A673 (cell line): ENCODE results near the gene GPATCH2. TPM values are rescaled to one million over a fixed set of nuclear protein-coding genes. Genes with fewer than 3 reads are reported as not detected.

Experiments
- BruUV-seq: library from RNA; stranded (reverse); fragments of 400-500 nt; replicated peaks from 2 replicates; lab custom pipeline; 2021; lab: Mats Ljungman, UMichigan
- CTCF ChIA-PET: fragments of 300-600 bp; sonication (Branson Sonifier 250); formaldehyde crosslinking; loops from one replicate; lab custom pipeline; 2022; ENCODE audit warnings: antibody characterized with exemption; lab: Charles Lee
- POLR2A ChIA-PET: fragments of 300-600 bp; sonication (Branson Sonifier 250); formaldehyde crosslinking; loops from one replicate; lab custom pipeline; 2022; ENCODE audit warnings: antibody characterized with exemption; ENCODE audit not compliant: low non-redundant PET; lab: Charles Lee
- DNase-seq: peaks from one replicate; pipeline ENCODE4 v3.0.0-alpha.2; 2015; ENCODE audit warnings: low spot score
- H3K27ac ChIP-seq: fragments of 200-600 bp; sonication (generic); 2 replicates; pipeline ENCODE4 v1.5.1; 2016; ENCODE audit warnings: mixed run types, low read depth, mild to moderate bottlenecking, mixed read lengths, antibody characterized with exemption, low read length; ENCODE audit not compliant: poor library complexity, severe bottlenecking
- H3K27me3 ChIP-seq: fragments of 200-600 bp; sonication (generic); replicated peaks from 2 replicates; pipeline ENCODE4 v1.6.1; 2017; ENCODE audit warnings: mixed run types, low read depth, mild to moderate bottlenecking, mixed read lengths, antibody characterized with exemption, low read length; ENCODE audit not compliant: insufficient read depth, poor library complexity
- H3K36me3 ChIP-seq: fragments of 200-600 bp; sonication (generic); 2 replicates; pipeline ENCODE4 v1.6.1; 2016; ENCODE audit warnings: mixed run types, mild to moderate bottlenecking, mixed read lengths, antibody characterized with exemption, low read length; ENCODE audit not compliant: insufficient read depth, poor library complexity, severe bottlenecking
- H3K4me1 ChIP-seq: fragments of 200-600 bp; sonication (generic); 2 replicates; pipeline ENCODE4 v1.6.1; 2017; ENCODE audit warnings: mixed run types, mild to moderate bottlenecking, mixed read lengths, antibody characterized with exemption, low read length; ENCODE audit not compliant: insufficient read depth, poor library complexity, severe bottlenecking
- H3K4me3 ChIP-seq: fragments of 200-600 bp; sonication (generic); 2 replicates; pipeline ENCODE4 v1.5.1; 2016; ENCODE audit warnings: low read depth, mixed run types, mild to moderate bottlenecking, mixed read lengths, low read length; ENCODE audit not compliant: poor library complexity, severe bottlenecking
- H3K9me3 ChIP-seq: fragments of 200-600 bp; sonication (generic); 2 replicates; pipeline ENCODE4 v1.6.1; 2016; ENCODE audit warnings: mixed run types, low read depth, mild to moderate bottlenecking, mixed read lengths, antibody characterized with exemption, low read length; ENCODE audit not compliant: poor library complexity, severe bottlenecking
- EZH2 ChIP-seq: fragments of 200-600 bp; sonication (generic); IDR thresholded peaks from 2 replicates; pipeline ENCODE4 v1.6.1; 2017; ENCODE audit warnings: borderline replicate concordance, low read depth, mild to moderate bottlenecking, mixed read lengths, antibody characterized with exemption, low read length; ENCODE audit not compliant: poor library complexity, severe bottlenecking
- intact Hi-C: fragments of 100-400 bp; cut with micrococcal nuclease; formaldehyde crosslinking; loops from one replicate; pipeline ENCODE4 v1.10.0; 2022; ENCODE audit not compliant: unreplicated experiment
- total RNA-seq: library from RNA; stranded (reverse); gene quantifications from 2 replicates; pipeline ENCODE4 v1.2.3, GENCODE V29; 2021
- TF ChIP-seq, protein P1 (sequence below): fragments of 300-800, 200-600 bp; sonication (generic); conservative IDR thresholded peaks from 2 replicates; pipeline ENCODE4 v1.5.1; 2017; ENCODE audit warnings: low read depth, mild to moderate bottlenecking, antibody characterized with exemption, low read length, moderate library complexity, mixed read lengths

Gene GPATCH2
- total RNA-seq, 1 experiment from 2014 or later: 15.3 TPM

DNA sequence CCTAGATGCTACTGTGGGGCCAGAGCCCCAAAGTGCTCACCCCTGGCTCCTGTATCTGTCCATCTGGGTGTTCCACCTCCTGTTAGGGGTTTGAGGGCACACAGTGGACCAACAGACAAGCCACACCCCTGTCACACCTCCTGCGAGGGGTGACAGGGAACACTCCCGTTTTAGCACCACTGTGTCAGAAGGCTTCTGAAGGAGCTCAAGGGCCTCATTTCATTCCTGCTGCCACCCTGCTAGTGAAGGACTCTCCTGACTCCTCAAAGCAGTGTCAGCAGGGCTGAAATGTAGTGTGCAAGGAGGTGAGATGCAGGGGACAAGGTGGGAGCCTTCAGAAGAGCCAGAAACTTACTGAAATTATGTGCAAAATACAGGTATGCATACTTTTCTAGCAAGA, 174.6 kb downstream of the GPATCH2 start:
- Histone ChIP-seq H3K9me3 (no peaks in the 10 kb centered on the region), H3K27me3 (no peaks in the 10 kb centered on the region), H3K27ac (no peak overlapping the region), H3K4me1 (no peaks in the 10 kb centered on the region), H3K36me3 (no peaks in the 10 kb centered on the region), H3K4me3 (no peak overlapping the region)
- POLR2A ChIA-PET: no interaction called here
- TF ChIP-seq, protein P1, sequence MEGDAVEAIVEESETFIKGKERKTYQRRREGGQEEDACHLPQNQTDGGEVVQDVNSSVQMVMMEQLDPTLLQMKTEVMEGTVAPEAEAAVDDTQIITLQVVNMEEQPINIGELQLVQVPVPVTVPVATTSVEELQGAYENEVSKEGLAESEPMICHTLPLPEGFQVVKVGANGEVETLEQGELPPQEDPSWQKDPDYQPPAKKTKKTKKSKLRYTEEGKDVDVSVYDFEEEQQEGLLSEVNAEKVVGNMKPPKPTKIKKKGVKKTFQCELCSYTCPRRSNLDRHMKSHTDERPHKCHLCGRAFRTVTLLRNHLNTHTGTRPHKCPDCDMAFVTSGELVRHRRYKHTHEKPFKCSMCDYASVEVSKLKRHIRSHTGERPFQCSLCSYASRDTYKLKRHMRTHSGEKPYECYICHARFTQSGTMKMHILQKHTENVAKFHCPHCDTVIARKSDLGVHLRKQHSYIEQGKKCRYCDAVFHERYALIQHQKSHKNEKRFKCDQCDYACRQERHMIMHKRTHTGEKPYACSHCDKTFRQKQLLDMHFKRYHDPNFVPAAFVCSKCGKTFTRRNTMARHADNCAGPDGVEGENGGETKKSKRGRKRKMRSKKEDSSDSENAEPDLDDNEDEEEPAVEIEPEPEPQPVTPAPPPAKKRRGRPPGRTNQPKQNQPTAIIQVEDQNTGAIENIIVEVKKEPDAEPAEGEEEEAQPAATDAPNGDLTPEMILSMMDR: no peak
- no peak for TF ChIP-seq EZH2
- DNase-seq: no peak
- CTCF ChIA-PET: no interaction called here
- BruUV-seq: no TSS peak
- intact Hi-C loops: no loop called here

DNA sequence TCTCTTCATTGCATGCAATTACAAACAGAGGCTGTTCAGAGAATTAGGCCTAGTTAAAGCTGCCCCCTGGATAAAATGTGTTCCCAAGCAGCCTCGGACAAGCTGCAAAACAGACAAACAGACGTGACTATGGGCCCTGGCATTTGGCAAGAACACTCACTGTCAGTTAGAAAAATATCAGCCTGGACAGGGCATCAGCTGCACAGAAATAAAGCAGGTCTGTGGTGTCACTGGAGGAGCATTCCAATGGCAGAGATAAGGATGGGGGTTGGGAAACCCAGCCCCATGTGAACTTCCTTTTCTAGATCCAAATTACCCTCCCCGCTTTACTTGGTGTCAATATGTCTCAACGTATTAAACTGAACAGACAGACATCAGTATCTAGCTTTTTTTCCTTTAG, 177.1 kb downstream of the GPATCH2 start:
- no peaks in the 10 kb centered on the region for H3K4me1 ChIP-seq
- H3K27ac ChIP-seq: no peak overlapping the region
- ChIA-PET POLR2A (no interaction called here), CTCF (no interaction called here)
- no peaks in the 10 kb centered on the region for H3K36me3 ChIP-seq
- TF ChIP-seq EZH2: no peak
- TF ChIP-seq, protein P1: no peak
- intact Hi-C loops: loop anchor here (2.0 kb wide), 1 partner anchor 21 kb away; no protein-coding TSS in a partner anchor
- H3K9me3 ChIP-seq: no peaks in the 10 kb centered on the region
- H3K4me3 ChIP-seq: no peak overlapping the region
- no peak for DNase-seq
- no peaks in the 10 kb centered on the region for H3K27me3 ChIP-seq
- no TSS peak for BruUV-seq

DNA sequence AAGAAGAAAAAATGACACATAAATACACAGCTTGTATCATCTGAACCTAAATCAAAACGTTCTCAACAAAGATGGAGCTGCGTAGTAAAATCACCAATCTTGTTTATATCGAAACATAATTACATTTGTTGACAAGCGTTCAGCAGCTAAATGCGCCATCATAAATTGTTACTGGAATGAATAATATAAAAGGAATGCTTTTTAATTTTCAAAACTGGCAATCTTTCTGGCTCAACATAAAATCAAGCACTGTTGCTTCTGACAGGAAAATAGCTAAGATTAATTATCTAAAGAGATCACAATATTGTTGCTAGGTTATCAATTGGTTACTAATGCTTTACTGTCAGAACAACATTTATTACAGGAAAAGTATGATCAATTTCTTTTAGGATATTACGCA, 181.5 kb downstream of the GPATCH2 start:
- BruUV-seq: no TSS peak
- H3K4me3 ChIP-seq: no peak overlapping the region
- no peak for TF ChIP-seq EZH2
- TF ChIP-seq, protein P1: no peak
- no peaks in the 10 kb centered on the region for H3K9me3 ChIP-seq
- H3K27ac ChIP-seq: no peak overlapping the region
- H3K27me3 ChIP-seq: no peaks in the 10 kb centered on the region
- no peak for DNase-seq
- intact Hi-C loops: no loop called here
- ChIA-PET CTCF (no interaction called here), POLR2A (no interaction called here)
- no peaks in the 10 kb centered on the region for H3K4me1 ChIP-seq
- no peaks in the 10 kb centered on the region for H3K36me3 ChIP-seq
